ENCODE results near the gene GLTPD2. TPM values are rescaled to one million over a fixed set of nuclear protein-coding genes. Genes with fewer than 3 reads are reported as not detected.

Gene GLTPD2
- total RNA-seq, 1 experiment from 2014 or later, result not detected

- ChIA-PET RAD21 (ENCODE audit: low non-redundant PET in 1 of 2, low total read pairs in 2 of 2, uncharacterized antibody in 2 of 2, unreplicated experiment in 2 of 2) (interaction anchor here in 1 of 2 experiments (1.2 kb wide), 1 partner anchor 90 kb away, joined by 3 read pairs; no protein-coding TSS in a partner anchor), POLR2A (no interaction called here), CTCF (no interaction called here)
- Histone ChIP-seq H3K9ac (ENCODE audit: low read length) (no peak overlapping the region), H3K9me3 (ENCODE audit: control insufficient read depth in 1 of 2, insufficient read depth in 1 of 2, low read depth in 1 of 2, low read length in 2 of 2) (no peaks in the 10 kb centered on the region), H3K36me3 (ENCODE audit: control insufficient read depth in 1 of 2, insufficient read depth in 2 of 2, low read length in 2 of 2) (no peaks in the 10 kb centered on the region), H3K4me2 (ENCODE audit: low read length) (no peak overlapping the region), H4K20me1 (ENCODE audit: insufficient read depth) (no peaks in the 10 kb centered on the region), H3K27ac (ENCODE audit: low read depth, low read length) (no peak overlapping the region), H3K27me3 (ENCODE audit: insufficient read depth, low read length) (no peaks in the 10 kb centered on the region), H3K79me2 (ENCODE audit: insufficient read depth, low read length) (peaks cover 8% of the 10 kb centered on the region; the same call in 1 of the 2 replicates), H3K4me3 (replicated peaks in 1 of 2; ENCODE audit: low read depth in 1 of 2, low read length in 2 of 2) (no peak overlapping the region), H2AFZ (ENCODE audit: low read depth, low read length, poor library complexity, severe bottlenecking) (no peak overlapping the region), H3K9me2 (ENCODE audit: insufficient read depth) (no peaks in the 10 kb centered on the region), H3K4me1 (ENCODE audit: control insufficient read depth in 1 of 2, insufficient read depth in 2 of 2, low read length in 2 of 2) (peaks cover 25 to 36% of the 10 kb centered on the region in 2 experiments)
- BruUV-seq (replicated peaks), result no TSS peak
- no peak for DNase-seq (ENCODE audit: low read depth, low spot score)
- ATAC-seq, result no peak
- intact Hi-C loops (cut with micrococcal nuclease), result no loop called here
- TF ChIP-seq CBX3 (IDR thresholded peaks at IDR 0.05; ENCODE audit: low read depth) (no peak), EZH2phosphoT487 (IDR thresholded peaks at IDR 0.05; ENCODE audit: borderline replicate concordance) (no peak), POLR2AphosphoS5 (IDR thresholded peaks at IDR 0.05; ENCODE audit: low read depth, low read length) (no peak), ELF1 (IDR thresholded peaks at IDR 0.05; ENCODE audit: borderline replicate concordance, low read depth) (no peak), EGR1 (IDR thresholded peaks at IDR 0.05; ENCODE audit: low read depth) (no peak), RAD21 (IDR thresholded peaks at IDR 0.05; ENCODE audit: low read depth) (no peak), SP1 (IDR thresholded peaks at IDR 0.05; ENCODE audit: low read depth) (no peak), MAX (IDR thresholded peaks at IDR 0.05) (no peak), REST (IDR thresholded peaks at IDR 0.05; ENCODE audit: low read depth) (no peak), JUND (IDR thresholded peaks at IDR 0.05) (no peak), CTCF (IDR thresholded peaks at IDR 0.05 in 2 of 3, conservative IDR thresholded peaks at IDR 0.05 in 1 of 3; ENCODE audit: borderline replicate concordance in 1 of 3, insufficient read depth in 1 of 3, low read depth in 2 of 3, low read length in 2 of 3) (no peak), YY1 (IDR thresholded peaks at IDR 0.05; ENCODE audit: extremely low read depth, insufficient replicate concordance, low read depth, low read length) (no peak), ZNF274 (IDR thresholded peaks at IDR 0.05; ENCODE audit: low read depth, low read length) (no peak), CEBPB (IDR thresholded peaks at IDR 0.05; ENCODE audit: low read depth) (no peak)
Measured at GRCh38 chr17:4786516-4786915, 2.2 kb upstream of the GLTPD2 start.

Measured in HCT116 (cell line).